HG03196 (cell line): Measurements from ENCODE around the gene DHX15.
A peak's percentile ranks its signal among the peaks of the same experiment; 100 is the strongest.
"Not testable (repeated sequence)": the region's sequence is repeated elsewhere in the genome, so short reads cannot be mapped to it uniquely, and the experiment has no call there.

ENCODE experiments used
- ATAC-seq: cut with Tn5 transposase; IDR thresholded peaks from one replicate; pipeline ENCODE4 v1.9.1; 2021; ENCODE audit not compliant: unreplicated experiment

The DHX15 gene

DNA sequence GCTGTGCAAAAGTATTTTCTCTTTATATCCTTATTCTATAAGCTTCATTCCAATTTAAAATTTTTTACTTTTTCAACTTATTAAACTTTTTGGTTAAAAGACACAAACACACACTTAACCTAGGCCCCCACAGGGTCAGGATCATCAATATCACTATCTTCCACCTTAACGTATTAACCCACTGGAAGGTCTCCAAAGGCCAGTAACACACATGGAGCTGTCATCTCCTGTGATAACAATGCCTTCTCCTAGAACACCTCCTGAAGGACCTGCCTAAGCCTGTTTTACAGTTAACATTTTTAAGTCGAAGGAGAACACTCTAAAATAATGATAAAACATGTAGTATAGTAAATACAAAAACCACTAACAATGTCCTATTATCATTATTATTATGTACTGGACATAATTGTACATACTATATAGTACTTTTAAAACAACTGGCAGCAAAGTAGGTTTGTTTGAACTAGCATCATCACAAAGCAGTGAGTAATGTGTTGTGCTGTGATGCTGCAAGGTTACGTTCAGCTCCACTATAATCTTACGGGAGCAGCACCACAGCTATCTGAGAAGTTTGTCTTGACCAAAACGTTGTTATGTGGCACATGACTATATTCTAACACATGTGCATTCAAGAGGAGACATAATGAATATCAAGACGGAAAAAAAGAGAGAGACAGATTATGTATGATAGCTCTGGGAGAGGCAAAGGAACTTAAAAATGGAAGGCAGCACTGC, 33.7 kb downstream of the DHX15 start:
- ATAC-seq = no peak

DNA sequence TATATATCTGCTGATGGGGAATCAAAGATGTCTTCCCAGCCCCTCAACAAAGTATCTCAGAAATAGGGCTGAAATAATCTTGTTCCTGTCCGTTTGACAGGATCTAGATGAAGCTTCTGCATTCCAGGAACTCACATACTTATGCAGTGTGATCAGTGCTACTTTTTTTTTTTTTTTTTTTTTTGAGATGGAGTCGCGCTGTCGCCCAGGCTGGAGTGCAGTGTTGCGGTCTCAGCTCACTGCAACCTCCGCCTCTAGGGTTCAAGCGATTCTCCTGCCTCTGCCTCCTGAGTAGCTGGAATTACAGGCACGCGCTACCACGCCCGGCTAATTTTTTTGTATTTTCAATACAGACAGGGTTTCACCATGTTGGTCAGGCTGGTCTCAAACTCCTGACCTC, 36.4 kb downstream of the DHX15 start:
- ATAC-seq = no peak

DNA sequence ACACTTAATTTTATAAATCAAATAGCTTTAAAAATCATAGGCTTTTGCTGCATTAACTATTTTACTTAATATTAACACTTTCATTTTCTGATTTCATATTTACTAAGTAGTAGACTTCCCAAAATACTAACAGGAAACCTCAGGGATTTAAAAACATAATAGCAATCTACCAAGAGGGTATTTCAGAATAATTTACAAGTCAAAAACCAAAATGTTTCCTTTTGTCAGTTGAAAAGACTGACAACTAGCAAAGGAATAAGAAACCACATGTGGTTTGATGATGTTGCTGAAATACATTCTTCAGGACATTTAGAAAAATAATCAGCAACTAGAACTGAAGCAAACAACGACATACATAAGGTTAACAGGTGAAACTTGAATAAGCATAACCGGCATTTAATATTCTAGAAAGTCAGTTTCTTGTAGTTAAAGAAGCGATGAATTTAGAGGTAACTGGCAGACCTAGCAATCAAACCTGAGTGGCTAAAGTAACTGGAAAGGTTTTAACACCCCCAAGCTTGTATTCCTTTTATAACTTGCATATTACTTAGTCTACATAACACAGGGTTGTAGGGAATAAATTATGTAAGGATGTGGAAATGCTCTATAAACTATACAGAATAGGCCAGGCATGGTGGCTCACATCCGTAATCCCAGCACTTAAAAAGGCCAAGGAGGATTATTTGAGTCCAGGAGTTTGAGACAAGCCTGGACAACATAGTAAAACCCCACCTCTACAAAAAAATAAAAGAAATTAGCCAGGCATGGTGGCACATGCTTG, 40.0 kb downstream of the DHX15 start:
- ATAC-seq = no peak

DNA sequence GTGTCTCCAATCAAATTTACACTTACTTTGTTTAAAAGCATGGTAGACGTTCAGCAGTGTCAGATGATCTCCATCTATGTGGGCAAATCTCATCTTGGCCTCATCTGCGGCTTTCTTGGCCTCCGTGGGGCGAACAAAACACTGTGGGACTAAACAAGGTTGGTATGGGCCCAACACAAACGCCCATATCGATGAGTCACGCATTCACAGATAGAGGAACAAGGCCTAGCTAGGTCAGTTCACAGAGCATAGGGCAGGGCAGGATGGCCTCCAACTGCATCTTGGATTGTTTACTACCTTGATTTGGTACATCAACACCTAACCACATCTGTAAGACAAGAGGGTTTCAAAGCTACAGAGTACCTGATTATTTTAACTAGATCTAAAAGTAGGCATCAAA, 47.3 kb downstream of the DHX15 start:
- no peak for ATAC-seq

DNA sequence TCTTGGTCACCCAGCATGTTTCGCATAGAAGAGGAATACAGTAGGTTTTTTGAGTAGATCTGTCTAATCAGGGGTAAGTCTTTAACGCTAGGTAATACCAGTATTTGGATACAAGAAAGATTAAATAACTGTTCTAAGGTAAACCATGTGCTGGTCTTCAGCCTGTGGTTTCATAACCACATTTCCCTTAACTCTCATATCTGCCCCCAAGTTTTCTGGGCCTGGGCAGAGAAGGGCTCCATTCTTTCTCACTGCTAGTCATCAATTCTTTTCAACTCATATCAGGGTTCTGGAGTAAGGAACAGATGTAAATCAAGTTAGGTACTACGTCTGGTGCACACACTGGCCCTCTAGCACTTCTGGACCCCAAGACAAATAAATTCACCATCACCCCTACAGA, 49.0 kb downstream of the DHX15 start:
- no peak for ATAC-seq

DNA sequence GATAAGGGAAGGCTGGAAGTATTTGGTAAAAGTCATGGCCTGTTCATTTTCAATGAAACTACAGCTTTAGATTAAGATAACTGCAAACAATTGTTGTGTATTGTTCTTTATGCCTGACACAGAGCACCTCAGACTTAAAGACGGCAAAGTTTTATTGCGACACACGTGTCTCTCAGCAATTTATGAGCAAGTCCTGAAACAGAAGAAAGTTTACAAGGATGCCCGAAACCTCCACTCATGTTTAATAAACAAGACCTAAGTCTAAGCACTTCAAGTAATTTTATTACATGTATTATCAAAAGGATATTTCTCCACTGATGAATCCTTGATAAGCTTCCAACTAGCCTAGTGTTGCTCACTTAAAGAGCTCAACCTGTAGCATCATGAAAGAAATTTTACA, 51.0 kb downstream of the DHX15 start:
- no peak for ATAC-seq

DNA sequence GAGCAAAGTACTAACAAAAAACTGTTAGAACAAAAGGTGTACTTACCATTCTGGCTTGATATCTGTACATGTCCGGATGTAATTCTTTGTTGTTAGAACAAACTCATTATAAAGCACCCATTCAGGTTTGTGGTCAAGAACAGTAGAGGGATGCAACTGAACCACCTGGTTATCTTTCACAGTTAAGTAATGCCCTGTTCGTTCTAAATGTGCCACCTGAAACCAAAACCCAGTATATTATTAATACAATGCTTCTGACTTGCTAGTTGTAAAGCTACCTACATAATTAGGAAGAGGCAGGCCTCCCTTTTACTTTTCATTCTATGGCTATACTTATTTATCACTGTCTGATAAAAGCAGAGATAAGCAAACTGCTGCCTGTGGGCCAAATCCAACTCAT, 54.8 kb downstream of the DHX15 start:
- peak; percentile 80 for ATAC-seq

DNA sequence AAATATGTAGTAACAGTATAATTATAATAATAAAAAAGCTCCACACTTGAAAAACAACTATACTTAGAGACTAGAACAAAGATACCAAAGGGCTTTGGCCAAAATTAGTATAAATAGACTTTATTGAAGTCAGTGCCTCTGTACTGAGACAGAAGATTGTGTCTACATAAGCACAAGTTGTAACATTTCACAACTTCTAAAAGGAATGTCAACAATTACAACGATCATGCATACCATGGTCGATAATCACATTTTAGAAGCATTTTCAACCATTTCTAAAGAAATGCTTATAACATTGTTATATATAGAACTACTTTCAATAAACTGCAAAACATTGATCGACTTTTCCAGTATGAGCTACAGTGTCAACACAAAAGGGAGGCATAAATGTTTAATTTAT, 57.0 kb downstream of the DHX15 start:
- no peak for ATAC-seq

DNA sequence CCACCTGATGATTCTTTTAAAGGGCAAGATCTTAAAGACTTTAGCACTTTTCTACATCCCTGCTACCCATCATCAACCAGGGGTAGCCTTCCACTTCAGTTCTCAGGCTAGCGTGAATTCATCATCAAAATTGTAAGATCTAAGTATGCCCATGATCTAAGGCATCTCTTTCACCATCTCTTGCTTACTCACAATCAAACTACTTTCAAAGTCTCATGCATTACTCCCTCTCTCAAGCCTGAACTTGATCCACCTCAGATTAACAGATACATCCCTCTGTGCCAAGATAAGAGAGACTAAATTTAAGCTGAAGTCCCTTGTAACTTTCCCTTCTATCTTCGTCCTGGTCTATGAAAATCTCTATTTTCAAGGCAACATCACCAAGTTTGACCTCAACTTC, 62.8 kb downstream of the DHX15 start:
- no peak for ATAC-seq

DNA sequence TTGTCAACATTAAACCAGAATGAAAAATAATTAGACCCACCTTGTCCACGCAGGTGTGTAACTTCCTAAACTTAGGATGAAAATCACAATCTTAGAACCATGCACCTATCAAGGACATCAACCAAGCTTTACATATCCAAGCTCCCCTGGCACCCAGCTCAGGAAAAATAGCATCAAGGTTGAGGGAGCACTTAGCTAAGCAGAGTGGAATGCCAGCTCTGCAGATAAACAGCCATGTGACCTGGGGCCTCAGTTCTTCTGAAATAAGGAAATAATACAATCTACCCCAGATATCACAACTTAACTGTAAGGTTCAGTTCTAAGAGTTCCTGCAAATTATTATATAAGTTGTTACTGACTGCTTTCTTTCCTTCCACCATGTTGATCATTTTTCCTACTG, 64.7 kb downstream of the DHX15 start:
- no peak for ATAC-seq

DNA sequence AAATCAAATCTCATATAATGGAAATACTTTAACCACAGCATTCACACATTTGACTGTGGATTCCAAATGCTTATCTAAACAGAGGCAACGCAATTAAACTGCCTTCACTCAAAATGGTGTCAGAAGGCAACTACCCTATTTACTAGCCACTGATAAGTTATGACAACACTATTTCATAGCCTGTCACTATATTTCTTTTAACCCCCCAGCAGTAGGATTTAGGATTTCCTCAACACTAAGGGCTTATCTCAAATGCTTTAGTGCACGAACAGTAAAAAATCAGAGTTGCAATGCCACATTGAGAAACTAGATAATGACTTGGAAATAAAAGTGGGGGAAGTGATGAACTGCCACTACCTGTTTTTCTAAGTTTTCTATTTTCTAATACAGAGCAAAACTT, 66.7 kb downstream of the DHX15 start:
- no peak for ATAC-seq

DNA sequence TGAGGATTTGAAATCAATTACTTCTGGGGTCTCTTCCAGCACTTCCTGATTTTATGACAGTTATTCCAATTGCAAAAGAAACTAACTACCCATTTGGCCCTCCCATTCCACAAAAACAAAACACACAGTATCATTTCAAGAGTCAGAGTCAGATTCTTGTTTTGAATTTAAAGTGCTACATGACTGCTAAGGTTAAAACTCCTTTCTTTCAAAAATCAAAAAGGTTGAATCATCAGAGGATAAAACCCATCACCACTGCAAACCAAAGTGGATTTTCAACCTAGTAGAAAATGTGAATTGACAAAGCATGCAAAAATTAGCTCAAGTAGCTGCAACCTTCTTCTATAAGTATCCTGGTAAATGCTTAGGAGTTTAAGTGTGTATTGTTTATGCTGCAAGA, 67.4 kb downstream of the DHX15 start:
- no peak for ATAC-seq

DNA sequence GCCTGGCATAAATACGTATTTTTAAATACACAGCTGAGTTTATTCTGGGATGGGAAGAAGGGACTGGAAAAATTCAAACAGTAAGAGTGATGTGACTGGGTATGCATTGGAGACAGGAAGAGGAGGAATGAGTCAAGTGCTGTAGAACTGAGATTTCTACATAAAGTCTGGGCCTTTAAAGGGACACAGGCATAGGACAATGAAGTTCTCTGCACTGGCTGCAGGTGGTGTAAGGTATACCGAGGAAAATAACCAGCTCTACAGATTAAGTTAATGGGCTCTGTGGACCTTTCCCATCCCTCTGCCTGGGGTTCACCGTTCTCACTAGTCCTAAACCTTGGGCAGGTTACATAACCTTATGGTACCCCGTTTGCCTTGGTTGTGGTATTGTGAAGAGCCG, 68.7 kb downstream of the DHX15 start:
- no peak for ATAC-seq

DNA sequence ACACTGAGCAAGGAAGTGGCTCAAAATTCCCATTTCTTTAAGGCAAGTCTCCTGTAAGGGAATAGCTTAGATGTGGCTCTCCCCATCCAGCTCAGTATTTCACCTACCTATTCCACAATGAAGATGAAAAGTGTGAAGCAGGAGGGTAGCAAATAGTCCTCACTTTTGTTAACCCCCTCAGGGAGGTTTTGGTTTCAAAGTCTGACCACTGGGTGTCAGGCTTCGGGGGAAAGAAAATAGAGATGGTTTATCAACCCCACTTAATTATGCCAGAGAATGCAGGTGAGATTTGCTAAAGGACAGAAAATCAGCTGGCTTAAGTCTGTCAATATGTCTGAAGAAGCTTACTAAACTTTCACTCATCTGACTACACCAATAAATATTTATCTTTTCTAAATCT, 69.5 kb downstream of the DHX15 start:
- no peak for ATAC-seq

DNA sequence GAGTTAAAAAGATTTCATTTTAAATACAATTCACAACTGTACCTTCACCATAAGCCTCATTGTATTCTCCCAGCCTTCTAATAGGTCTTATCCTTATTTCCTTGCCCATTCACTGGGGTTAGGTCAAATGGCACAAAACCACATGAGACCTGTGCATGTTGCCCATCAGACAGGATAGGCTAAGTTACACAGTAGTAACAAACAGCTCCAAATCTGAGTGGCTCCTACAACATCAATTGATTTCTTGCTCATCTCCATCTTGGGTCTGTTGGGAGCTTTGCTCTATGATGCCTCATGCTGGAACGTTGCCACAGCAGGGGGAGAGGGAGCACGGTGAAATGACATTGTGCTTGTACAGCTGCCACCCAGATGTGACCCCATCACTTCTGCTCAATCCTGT, 70.6 kb downstream of the DHX15 start:
- no peak for ATAC-seq

DNA sequence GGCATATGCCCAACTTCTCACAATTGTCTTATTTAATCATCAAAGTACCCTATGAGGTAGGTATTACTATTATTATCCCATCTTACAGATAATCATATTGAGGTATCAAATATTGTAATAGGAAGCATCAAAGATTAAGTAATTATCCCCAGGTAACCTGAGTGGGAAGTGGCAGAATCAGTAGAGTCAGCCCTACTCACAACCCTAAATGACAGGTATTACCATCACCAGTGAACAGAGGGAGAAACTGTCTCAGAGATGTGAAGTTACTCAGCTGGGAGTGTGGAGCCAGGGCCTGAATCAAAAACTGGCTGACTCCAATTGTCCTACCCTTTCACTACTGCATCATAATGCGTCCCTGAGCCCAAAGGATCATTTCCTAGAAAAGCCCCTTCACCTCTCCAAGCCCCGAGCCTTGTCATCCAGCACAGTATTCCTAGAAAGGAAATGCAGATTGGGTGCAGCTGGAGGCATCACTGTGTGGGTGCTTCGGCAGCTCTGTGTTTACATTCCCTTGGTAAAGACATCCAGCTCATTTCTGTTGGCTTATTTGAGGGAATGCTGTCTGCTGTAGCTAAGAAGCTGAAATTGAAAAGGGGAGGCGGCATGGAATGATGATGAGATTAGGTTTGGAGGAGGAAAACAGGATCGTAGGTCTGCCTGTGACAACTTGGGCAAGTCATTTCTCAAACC, 72.8 kb downstream of the DHX15 start:
- no peak for ATAC-seq

DNA sequence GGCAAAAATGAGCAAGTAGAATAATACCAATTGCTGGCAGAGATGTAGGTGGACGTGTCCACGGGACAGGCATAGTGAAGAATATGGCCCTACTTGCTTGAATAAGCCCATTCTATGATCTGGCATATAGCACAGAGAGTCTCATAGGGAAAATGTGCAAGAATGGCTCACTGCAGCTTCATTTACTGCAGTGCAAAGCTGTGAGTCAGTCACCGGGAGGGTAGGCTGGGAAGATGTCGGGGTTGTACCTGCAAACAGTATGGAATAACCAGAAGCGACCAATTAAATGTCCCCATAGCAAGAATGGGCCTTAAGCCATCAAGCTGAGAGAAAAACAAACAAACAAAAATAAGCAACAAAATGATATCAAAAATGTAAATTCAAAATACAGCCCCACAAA, 74.3 kb downstream of the DHX15 start:
- no peak for ATAC-seq

DNA sequence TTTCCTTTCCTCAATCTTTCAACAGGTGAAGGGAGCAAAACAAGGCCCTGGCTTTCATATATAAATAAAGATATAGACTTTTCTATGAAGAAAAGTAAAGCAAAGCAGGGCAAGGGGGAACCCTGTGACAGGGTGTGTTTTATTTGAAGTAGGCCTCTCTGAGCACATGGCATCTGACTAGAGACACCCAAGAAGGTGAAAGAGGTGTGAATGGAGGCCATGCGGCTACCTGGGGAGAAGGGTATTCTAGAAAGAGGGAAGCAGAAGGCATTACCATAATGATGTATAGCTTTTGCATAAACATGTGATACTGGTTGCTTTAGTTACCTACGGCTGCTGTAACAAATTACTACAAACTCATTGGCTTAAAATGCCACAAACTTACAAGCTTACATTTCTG, 75.8 kb downstream of the DHX15 start:
- ATAC-seq = no peak

DNA sequence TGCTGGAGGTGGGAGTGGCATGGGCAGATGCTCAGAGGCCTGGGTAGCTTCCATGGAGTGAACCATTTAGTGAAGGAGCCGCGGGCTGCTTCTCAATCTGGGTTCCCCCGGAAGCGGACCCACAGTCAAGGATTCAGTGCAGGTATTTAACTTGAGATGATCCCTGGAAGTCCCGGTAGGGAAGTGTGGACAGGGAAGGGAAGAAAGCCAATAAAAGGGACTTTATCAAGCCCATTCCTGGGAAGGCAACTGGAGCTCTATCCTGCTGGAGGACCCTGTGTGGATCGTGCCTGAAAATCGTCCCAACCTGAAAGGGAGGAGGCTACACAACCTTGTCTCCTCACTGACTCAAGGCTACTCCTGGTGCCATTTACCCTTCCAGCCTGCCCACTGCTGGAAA, 76.9 kb downstream of the DHX15 start:
- no peak for ATAC-seq

DNA sequence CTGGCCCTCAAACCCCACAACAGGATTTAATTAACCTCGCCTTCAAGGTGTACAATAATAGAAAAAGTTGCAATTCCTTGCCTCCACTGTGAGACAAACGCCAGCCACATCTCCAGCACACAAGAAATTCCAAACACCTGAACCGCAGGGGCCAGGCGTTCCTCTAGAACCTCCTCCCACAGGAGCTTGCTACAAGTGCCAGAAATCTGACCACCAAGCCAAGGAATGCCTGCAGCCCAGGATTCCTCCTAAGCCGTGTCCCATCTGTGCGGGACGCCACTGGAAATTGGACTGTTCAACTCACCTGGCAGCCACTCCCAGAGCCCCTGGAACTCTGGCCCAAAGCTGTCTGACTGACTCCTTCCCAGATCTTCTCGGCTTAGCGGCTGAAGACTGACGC, 81.3 kb downstream of the DHX15 start:
- not testable (repeated sequence) for ATAC-seq

DNA sequence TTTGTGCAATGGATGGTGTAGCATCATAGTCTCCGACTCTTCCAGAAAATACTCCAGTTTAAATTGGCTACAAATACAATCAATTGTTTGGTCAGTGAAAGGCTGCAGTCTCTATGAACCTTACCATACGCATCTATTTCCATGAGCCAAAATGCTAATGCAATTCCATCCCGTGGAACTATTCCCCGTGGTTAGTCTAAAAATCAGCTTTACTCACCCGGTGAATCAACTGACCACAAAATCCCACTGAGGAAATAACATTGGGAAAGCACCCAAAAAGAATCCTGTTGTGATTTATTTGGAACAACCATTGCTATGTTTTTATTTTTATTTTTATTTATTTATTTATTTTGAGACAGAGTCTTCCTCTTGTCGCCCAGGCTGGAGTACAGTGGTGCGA, 87.1 kb downstream of the DHX15 start:
- no peak for ATAC-seq

DNA sequence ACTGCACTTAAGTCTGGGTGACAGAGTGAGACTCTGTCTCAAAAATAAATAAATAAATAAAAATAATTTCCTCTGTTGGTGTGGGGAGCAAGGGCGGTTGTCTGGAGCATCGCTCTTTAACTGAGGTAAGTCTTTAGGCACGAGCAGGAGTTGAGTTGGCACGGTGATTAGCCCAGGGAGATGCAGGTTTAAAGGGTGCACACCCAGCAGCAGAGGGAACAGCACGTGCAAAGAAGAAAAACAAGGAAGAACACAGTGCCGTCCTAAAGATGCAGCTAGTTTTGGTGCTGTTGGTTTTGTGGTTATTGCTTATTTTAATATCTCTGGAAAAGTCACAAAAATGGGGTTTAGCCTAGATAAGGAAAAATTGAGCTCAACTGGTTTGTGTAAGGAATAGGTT, 87.8 kb downstream of the DHX15 start:
- no peak for ATAC-seq
